ENCODE data around the gene LRSAM1.
A peak's percentile ranks its signal among the peaks of the same experiment; 100 is the strongest.

The LRSAM1 gene

DNA sequence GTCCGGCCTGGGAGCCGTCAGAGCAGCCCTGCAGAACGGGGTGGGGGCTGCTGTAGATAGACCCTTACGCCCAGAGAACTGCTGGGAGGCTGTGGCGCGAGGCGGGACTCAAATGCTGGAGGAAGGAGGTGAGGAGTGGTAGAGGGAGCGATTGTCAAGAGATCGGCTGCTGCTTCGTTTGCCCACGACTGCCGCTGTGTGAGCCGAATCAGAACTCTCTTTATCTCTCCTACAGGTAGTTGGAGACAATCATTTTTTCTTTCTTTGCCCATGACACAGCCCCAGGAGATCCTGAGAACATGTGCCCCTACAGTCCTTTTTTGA, 26.7 kb upstream of the LRSAM1 start:
- no peaks in the 10 kb centered on the region for H3K9me3 ChIP-seq (ENCODE audit: severe bottlenecking)
- peaks cover 13% of the 10 kb centered on the region for H3K36me3 ChIP-seq (ENCODE audit: low read depth)
- H3K27me3 ChIP-seq (ENCODE audit: insufficient read depth, poor library complexity, severe bottlenecking), result no peaks in the 10 kb centered on the region
- ATAC-seq (ENCODE audit: low read depth) (no peak; the same call in 2 of the 3 replicates), DNase-seq (ENCODE audit: low spot score) (no peak)
- H3K27ac ChIP-seq (ENCODE audit: poor library complexity, severe bottlenecking), result peak overlapping the region; percentile 65
- peaks cover 3% of the 10 kb centered on the region for H3K4me1 ChIP-seq (ENCODE audit: insufficient read depth, poor library complexity, severe bottlenecking)
- TF ChIP-seq, protein P1, sequence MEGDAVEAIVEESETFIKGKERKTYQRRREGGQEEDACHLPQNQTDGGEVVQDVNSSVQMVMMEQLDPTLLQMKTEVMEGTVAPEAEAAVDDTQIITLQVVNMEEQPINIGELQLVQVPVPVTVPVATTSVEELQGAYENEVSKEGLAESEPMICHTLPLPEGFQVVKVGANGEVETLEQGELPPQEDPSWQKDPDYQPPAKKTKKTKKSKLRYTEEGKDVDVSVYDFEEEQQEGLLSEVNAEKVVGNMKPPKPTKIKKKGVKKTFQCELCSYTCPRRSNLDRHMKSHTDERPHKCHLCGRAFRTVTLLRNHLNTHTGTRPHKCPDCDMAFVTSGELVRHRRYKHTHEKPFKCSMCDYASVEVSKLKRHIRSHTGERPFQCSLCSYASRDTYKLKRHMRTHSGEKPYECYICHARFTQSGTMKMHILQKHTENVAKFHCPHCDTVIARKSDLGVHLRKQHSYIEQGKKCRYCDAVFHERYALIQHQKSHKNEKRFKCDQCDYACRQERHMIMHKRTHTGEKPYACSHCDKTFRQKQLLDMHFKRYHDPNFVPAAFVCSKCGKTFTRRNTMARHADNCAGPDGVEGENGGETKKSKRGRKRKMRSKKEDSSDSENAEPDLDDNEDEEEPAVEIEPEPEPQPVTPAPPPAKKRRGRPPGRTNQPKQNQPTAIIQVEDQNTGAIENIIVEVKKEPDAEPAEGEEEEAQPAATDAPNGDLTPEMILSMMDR (IDR thresholded peaks at IDR 0.05; ENCODE audit: poor library complexity, severe bottlenecking), result no peak
- peak overlapping the region; percentile 63 for H3K4me3 ChIP-seq (ENCODE audit: severe bottlenecking)

- no peak overlapping the region for H3K27ac ChIP-seq (ENCODE audit: poor library complexity, severe bottlenecking)
- ATAC-seq (ENCODE audit: low read depth), result no peak
- no peak for DNase-seq (ENCODE audit: low spot score)
- no peaks in the 10 kb centered on the region for H3K9me3 ChIP-seq (ENCODE audit: severe bottlenecking)
- peaks cover 3% of the 10 kb centered on the region for H3K4me1 ChIP-seq (ENCODE audit: insufficient read depth, poor library complexity, severe bottlenecking)
- TF ChIP-seq, protein P1 (IDR thresholded peaks at IDR 0.05; ENCODE audit: poor library complexity, severe bottlenecking), result no peak
- peaks cover 30% of the 10 kb centered on the region for H3K36me3 ChIP-seq (ENCODE audit: low read depth)
- H3K4me3 ChIP-seq (ENCODE audit: severe bottlenecking), result no peak overlapping the region
- no peaks in the 10 kb centered on the region for H3K27me3 ChIP-seq (ENCODE audit: insufficient read depth, poor library complexity, severe bottlenecking)
Observed at GRCh38 chr9:127426756-127427155, 24.6 kb upstream of the LRSAM1 start.

DNA sequence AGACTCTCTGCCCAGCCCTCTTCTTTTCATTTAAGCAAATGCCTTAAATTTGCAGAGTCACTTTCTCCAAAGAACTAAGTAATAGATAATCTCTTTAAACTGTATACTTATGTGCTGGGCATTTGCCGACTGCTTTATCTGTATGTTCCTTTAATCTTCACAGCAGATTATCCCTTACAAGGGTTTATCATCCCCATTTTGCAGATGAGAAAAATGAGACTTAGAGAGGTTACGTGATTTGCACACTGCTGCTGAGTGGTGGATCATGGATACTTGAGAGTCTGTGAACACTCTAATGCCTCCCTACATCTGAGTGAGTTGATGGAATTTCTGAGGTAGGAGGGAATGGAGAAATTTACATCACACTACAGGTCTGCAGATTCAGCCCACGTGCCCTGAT, 23.0 kb upstream of the LRSAM1 start:
- Histone ChIP-seq H3K4me1 (ENCODE audit: insufficient read depth, poor library complexity, severe bottlenecking) (no peaks in the 10 kb centered on the region), H3K4me3 (ENCODE audit: severe bottlenecking) (no peak overlapping the region), H3K36me3 (ENCODE audit: low read depth) (peaks cover 40% of the 10 kb centered on the region), H3K27ac (ENCODE audit: poor library complexity, severe bottlenecking) (no peak overlapping the region), H3K27me3 (ENCODE audit: insufficient read depth, poor library complexity, severe bottlenecking) (no peaks in the 10 kb centered on the region), H3K9me3 (ENCODE audit: severe bottlenecking) (no peaks in the 10 kb centered on the region)
- ATAC-seq (ENCODE audit: low read depth) (no peak), DNase-seq (ENCODE audit: low spot score) (no peak)
- TF ChIP-seq, protein P1 (IDR thresholded peaks at IDR 0.05; ENCODE audit: poor library complexity, severe bottlenecking), result no peak

DNA sequence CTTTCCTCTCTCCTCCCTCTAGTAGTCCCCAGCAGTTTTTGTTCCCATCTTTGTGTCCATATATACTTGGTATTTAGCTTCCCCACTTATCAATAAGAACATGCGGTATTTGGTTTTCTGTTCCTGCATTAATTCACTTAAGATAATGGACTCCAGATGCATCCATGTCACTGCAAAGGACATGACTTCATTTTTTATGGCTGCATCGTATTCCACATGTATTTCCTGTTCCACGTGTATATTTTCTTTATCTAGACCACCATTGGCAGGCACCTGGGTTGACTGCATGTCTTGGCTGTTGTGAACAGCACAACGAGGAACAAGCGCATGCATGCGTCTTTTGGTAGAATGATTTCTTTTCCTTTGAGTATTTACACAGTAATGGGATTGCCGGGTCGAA, 20.9 kb upstream of the LRSAM1 start:
- H3K4me3 ChIP-seq (ENCODE audit: severe bottlenecking), result no peak overlapping the region
- no peaks in the 10 kb centered on the region for H3K9me3 ChIP-seq (ENCODE audit: severe bottlenecking)
- no peaks in the 10 kb centered on the region for H3K4me1 ChIP-seq (ENCODE audit: insufficient read depth, poor library complexity, severe bottlenecking)
- DNase-seq (ENCODE audit: low spot score) (no peak), ATAC-seq (ENCODE audit: low read depth) (no peak)
- H3K36me3 ChIP-seq (ENCODE audit: low read depth), result peaks cover 60% of the 10 kb centered on the region
- TF ChIP-seq, protein P1 (IDR thresholded peaks at IDR 0.05; ENCODE audit: poor library complexity, severe bottlenecking), result no peak
- no peak overlapping the region for H3K27ac ChIP-seq (ENCODE audit: poor library complexity, severe bottlenecking)
- no peaks in the 10 kb centered on the region for H3K27me3 ChIP-seq (ENCODE audit: insufficient read depth, poor library complexity, severe bottlenecking)

DNA sequence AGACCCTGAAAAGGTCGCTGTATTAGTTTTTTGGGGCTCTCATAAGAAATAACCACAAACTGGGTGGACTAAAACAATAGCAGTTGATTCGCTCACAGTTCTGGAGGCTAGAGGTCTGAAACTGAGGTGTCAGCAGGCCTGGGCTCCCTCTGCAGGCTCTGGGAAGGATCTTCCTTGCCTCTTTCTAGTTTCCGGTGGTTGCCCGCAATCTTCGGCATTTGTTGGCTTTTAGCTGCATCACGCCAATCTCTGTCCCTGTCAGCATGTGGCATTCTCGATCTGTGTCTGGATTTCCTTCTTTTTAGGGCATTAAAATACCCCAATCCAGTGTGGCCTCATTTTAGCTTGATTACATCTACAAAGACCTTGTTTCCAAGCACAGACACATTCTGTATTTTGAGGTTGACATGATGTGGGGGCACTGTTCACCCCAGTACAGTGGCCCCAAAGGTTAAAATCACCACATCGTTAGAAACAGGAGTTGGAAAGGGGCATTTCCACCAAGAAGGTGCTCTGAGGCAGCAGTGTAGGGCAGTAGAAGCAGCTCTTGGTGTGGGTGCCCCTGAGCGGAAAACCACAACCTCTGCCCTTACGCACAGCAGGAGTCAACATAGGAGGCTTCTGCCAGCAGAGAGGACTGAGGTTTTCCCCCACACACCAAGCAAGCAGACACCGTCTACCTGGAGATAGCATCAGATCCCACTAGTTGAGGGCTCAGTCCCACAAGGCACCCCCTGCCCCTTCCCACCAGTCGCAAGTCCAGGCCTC, 13.6 kb upstream of the LRSAM1 start:
- H3K27ac ChIP-seq (ENCODE audit: poor library complexity, severe bottlenecking), result no peak overlapping the region
- TF ChIP-seq, protein P1 (IDR thresholded peaks at IDR 0.05; ENCODE audit: poor library complexity, severe bottlenecking), result peak; percentile 16
- no peak overlapping the region for H3K4me3 ChIP-seq (ENCODE audit: severe bottlenecking)
- H3K9me3 ChIP-seq (ENCODE audit: severe bottlenecking), result no peaks in the 10 kb centered on the region
- H3K4me1 ChIP-seq (ENCODE audit: insufficient read depth, poor library complexity, severe bottlenecking), result no peaks in the 10 kb centered on the region
- H3K27me3 ChIP-seq (ENCODE audit: insufficient read depth, poor library complexity, severe bottlenecking), result no peaks in the 10 kb centered on the region
- H3K36me3 ChIP-seq (ENCODE audit: low read depth), result peaks cover 96% of the 10 kb centered on the region
- ATAC-seq (ENCODE audit: low read depth) (no peak), DNase-seq (ENCODE audit: low spot score) (no peak)
